Stimulated activated CD8-positive, alpha-beta memory T cell treated with anti-CD3 and anti-CD28 coated beads, Interleukin-4, amount 100 ng/mL, for 24 hours (primary cell): ENCODE data around the gene NFASC.

ENCODE experiments used
- DNase-seq: peaks from one replicate; pipeline ENCODE4 v3.0.0-alpha.2; 2020; ENCODE audit warnings: low read depth

NFASC gene

GRCh38 chr1:205041998-205042910 lies 171.6 kb downstream of the NFASC start:
- no peak for DNase-seq

GRCh38 chr1:205042911-205043806 lies 172.5 kb downstream of the NFASC start, which contains the start of gene CNTN2:
TSS of gene CNTN2 (plus strand) at chr1:205043212. CDS start at chr1:205053186, 9,974 bp downstream.
- DNase-seq = no peak

- no peak for DNase-seq
These were observed 173.2 kb downstream of the NFASC start for GRCh38 chr1:205043866-205044265.

GRCh38 chr1:205044741-205045140 lies 174.1 kb downstream of the NFASC start:
- DNase-seq = no peak

- DNase-seq = no peak
These were observed 174.5 kb downstream of the NFASC start for GRCh38 chr1:205045146-205045545.

GRCh38 chr1:205046870-205047269 lies 176.2 kb downstream of the NFASC start:
- DNase-seq = no peak

GRCh38 chr1:205047764-205048231 lies 177.1 kb downstream of the NFASC start:
- DNase-seq = no peak

GRCh38 chr1:205048382-205048781 lies 177.7 kb downstream of the NFASC start:
- no peak for DNase-seq

- no peak for DNase-seq
These were observed 178.8 kb downstream of the NFASC start for GRCh38 chr1:205049479-205049878.

GRCh38 chr1:205052690-205053089 lies 182.0 kb downstream of the NFASC start:
- DNase-seq = no peak

GRCh38 chr1:205053296-205053695 lies 182.6 kb downstream of the NFASC start:
- DNase-seq = no peak

- no peak for DNase-seq
These were observed 183.4 kb downstream of the NFASC start for GRCh38 chr1:205054013-205054412.

GRCh38 chr1:205056188-205056611 lies 185.5 kb downstream of the NFASC start:
- DNase-seq = no peak

- no peak for DNase-seq
These were observed 186.4 kb downstream of the NFASC start for GRCh38 chr1:205056956-205057568.

GRCh38 chr1:205057808-205058575 lies 187.3 kb downstream of the NFASC start:
- no peak for DNase-seq

GRCh38 chr1:205058853-205059252 lies 188.2 kb downstream of the NFASC start:
- no peak for DNase-seq

- no peak for DNase-seq
These were observed 189.0 kb downstream of the NFASC start for GRCh38 chr1:205059660-205060059.

- no peak for DNase-seq
These were observed 190.1 kb downstream of the NFASC start for GRCh38 chr1:205060746-205061145.

GRCh38 chr1:205061227-205061626 lies 190.6 kb downstream of the NFASC start:
- no peak for DNase-seq

GRCh38 chr1:205061665-205062069 lies 191.0 kb downstream of the NFASC start:
- DNase-seq = peak; percentile 47

- DNase-seq = no peak
These were observed 191.7 kb downstream of the NFASC start for GRCh38 chr1:205062319-205062718.
